HG03064 (cell line): ENCODE measurements around the gene CUTA.

Experiments
- ATAC-seq: cut with Tn5 transposase; IDR thresholded peaks from one replicate; pipeline ENCODE4 v1.9.1; 2021; ENCODE audit warnings: low read depth; ENCODE audit not compliant: unreplicated experiment

The CUTA gene

DNA sequence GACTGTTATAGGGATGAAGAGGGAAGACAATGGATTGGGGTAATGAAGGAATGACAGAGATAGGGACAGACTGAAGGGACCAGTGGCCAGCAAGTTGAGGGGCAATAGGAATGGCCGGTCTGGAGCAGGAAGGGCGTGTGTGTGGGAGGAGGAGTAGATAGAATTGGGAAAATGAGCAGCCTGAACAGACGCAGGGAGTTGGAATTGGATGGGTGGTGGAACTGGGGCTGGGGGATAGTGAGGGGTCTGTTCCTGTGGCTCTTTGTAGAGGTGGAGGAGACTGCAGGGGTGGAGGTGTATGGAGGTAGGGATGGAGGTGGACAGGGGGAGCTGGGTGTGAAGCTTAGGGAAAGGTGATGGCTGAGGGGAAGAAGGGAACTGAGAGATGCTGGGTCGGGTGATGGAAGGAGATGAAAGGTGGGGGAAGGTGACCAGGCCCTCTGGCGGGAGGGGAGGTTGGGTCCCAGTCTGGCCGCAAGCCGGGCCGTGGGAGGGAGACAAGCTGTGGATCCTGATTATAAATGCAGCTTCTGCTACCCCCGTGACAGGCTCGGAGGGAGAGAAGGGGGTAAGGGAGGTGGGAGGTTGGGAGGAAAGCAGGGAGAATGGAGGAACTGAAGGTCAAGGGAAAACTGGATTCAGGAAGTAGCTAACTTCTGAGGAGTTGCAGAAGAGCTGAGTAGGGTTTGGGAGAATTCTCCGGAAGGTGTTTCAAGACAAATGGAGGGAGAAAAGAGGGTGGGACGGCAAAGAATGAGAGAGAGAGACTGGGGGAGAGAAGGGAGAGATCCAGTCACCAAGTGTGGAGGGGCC lies 7.2 kb upstream of the CUTA start:
- ATAC-seq: no peak

DNA sequence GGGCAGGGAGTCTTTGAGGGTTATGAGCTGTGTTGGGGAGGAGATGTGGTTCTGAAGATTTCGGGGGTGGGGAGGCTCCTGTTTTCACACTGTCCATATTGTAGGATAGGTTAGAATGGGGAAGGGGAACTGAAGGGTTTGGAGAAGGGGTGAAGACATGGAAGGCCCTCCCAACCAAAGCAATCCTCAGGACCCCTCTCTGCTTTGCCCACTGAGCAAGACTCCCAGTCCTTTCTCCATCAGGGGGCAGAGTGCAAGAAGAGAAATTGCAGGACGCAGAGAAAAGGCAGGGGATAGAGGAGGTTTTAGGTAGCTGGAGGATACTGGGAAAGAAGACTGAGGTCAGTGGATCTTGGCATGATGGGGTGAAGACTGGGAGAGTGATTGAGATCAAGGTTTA lies 5.9 kb upstream of the CUTA start:
- ATAC-seq: no peak

GRCh38 chr6:33421344-33421643 lies 3.4 kb upstream of the CUTA start:
- no peak for ATAC-seq

GRCh38 chr6:33420491-33421343 lies 2.8 kb upstream of the CUTA start:
- no peak for ATAC-seq

DNA sequence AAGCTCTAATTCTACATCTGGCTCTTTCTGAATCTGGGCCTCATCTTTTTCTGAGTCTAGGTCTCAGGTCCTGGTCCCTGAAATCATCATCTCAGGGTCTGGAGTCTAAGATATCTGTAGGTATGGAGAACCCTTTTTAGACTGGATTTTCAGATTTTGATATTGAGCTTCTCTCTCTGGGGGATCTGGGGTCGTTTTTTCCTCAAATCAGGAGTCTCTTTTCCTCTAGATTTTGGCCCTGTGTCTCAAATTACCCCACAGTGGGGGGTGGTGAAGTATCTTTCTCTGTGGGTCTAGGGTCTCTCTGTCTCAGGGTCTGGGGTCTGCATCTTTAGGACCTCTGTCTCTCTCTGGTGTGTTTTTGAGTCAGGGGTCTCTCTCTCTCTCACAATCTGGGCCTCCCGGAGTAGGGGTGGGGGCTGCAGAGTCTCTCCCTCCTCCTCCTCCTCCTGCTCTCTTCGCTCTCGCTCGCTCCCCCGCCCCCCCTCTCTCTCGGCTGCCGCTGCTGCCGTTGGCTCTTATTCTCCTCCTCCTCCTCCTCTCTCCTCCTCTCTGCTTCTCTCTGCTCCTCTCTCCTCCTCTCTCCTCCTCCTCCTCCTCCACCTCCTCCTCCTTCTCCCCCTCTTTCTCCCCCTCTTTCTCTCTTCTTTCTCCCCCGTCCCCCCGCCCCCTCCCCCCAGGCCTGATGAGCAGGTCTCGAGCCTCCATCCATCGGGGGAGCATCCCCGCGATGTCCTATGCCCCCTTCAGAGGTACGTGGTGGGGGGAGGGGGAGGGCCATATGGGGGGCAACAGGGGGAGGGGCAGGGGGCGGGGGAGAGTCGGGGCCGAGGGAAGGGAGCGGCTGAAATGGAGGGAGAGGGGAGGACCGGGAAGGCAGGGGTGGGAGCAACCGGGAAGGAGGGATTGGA lies 1.9 kb upstream of the CUTA start, which contains the start of gene SYNGAP1:
Gene SYNGAP1, plus strand, starts transcription at position 486 of the 911 bp plus-strand sequence. Its CDS starts 200 bp downstream, at position 686.
- ATAC-seq: no peak

DNA sequence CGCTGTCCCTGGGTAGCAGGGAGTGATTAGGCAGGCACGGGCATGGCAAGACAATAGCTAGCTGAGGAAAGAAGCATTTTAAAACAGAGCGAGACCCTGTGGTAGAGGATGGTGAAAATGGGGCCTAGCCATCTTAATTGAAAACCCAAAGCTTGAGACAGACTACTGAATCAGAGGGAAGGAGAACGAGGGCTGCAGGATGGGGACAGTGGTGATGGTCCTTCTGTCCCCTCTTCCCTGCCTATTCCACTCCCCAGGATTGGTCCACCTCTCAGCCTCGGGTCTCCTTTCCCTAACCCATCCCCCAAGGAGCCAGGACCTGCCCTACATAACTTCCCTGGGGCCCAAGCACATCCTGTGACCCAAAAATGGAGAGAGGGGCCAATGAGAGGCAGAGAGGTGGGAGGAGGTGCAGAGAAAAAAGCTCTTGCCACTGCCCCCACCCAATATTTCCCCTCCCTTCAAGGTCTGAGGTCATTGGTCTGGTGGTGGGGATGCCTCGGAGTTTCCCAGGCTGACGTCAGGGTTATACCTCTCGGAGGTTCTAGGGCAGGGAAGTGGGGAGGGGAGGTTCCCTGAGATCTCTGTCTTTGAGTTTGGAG lies 884 bp upstream of the CUTA start:
- no peak for ATAC-seq

GRCh38 chr6:33417128-33417902 lies 592 bp downstream of the CUTA start:
- no peak for ATAC-seq

GRCh38 chr6:33416386-33417127 lies 1.4 kb downstream of the CUTA start:
- ATAC-seq: no peak

DNA sequence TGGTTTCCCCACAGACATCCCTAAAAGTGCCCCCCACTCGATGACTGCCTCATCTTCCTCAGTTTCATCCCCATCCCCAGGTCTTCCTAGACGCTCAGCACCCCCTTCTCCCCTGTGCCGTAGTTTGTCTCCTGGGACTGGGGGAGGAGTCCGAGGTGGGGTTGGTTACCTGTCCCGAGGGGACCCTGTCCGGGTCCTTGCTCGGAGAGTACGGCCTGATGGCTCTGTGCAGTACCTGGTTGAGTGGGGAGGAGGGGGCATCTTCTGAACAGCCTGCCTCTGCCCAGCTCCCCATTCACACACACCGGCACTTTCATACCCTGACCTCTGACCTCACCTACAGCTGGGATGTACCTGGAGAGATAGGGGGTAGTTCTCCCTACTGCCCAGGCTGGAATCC lies 2.1 kb downstream of the CUTA start:
- ATAC-seq: no peak

- no peak for ATAC-seq
Observed at GRCh38 chr6:33414592-33415271, 3.2 kb downstream of the CUTA start.

GRCh38 chr6:33413241-33414120 lies 4.4 kb downstream of the CUTA start:
- ATAC-seq: no peak

DNA sequence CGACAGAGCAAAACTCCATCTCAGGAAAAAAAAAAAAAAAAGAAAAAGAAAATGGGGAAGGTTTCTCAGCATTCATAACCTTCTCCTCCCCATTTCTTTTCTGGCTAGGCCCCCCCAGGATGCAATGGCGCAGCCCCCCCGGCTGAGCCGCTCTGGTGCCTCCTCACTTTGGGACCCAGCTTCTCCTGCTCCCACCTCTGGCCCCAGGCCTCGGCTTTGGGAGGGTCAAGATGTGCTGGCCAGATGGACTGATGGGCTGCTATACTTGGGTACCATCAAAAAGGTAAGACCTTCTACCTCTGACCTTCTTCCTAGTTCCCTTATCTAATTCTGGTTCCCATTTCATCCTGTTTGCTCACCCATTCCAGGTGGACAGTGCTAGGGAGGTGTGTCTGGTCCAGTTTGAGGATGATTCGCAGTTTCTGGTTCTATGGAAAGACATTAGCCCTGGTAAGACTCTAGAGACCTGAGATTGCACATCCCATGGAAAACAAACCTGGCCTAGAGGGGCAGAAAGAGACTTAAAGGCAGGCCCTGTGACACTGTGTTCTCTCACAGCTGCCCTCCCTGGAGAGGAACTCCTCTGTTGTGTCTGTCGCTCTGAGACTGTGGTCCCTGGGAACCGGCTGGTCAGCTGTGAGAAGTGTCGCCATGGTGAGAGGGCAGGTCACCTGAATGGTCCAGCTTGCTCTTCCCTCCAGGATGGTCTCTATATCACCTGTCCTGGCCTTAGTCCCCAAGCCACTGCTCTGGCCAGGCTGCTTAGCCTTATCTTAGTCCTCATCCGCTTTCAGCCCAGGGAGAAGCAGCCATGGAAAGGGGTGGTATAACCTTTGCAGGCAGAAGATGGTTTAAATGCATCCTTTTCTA lies 5.5 kb downstream of the CUTA start:
- no peak for ATAC-seq

DNA sequence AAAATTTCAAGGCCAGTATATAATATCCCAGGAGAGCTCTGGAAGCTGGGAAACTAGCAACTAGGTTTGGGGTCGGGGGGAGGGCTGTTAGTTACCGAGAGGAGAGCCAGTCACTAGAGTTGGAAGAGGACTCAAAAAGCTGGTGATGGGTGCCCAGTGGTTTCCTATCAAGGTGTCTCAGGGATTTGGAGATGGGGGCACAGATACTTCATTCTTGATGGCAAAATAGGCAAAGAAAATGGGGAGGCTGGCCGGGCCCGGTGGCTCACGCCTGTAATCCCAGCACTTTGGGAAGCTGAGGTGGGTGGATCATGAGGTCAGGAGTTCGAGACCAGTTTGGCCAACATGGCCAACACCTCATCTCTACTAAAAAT lies 6.3 kb downstream of the CUTA start:
- ATAC-seq: no peak

DNA sequence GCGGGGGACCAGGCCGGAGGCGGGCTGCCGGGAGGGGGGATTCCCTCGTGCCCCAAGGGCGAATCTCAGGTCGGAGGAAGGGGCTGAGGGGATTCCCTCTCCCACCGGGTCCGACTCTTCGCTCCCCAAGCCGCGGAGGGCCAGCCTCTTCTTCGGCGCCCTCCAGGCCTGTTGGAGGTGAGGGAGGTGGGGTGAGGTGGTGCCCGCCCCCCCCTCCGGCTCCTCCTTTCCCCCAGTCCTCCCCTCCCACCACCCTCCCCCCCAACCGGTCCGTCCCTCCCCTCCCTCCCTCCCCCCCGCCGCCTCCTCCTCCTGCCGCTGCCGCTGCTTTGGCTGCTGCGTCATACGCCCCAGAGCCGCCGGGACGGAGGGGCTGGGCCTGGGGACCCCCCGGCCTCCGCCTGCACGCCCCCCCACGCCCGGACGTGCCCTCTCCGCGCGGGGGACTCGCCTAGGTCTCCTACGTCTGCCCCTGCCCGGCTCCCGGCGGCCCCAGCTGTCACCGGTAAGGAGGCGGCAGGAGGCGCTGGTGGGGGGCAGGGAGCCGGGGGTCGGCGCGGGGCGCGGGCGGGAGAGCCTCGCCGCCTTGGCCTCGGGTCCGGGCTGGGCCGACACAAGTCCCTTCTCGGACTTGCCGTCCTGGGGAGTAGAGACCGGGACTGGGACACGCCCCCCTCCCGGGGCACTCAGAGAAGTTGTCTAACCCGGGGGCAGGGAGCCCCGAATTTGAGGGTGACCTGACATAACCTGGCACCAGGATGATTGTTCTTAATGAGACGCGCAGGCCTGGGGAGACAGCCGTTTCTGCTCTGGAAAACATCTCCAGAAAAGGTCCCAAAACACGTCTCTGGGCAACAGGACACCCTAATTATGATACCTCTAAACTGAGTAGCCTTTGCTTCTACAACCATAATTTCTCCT lies 6.9 kb downstream of the CUTA start, which contains the start of gene PHF1:
Gene PHF1, plus strand, starts transcription at position 304 of the 921 bp plus-strand sequence. CDS start 1,250 bp downstream, outside the sequence.
- peak; percentile 31 for ATAC-seq

- ATAC-seq: peak; percentile 68
Observed at GRCh38 chr6:33410050-33410710, 7.7 kb downstream of the CUTA start.
